ENCODE measurements around the gene KRTAP5-6.
"Not testable (repeated sequence)": the region's sequence is repeated elsewhere in the genome, so short reads cannot be mapped to it uniquely, and the experiment has no call there.

The KRTAP5-6 gene

GRCh38 chr11:1675536-1676228 is 21.3 kb upstream of the KRTAP5-6 start:
- no peaks in the 10 kb centered on the region for H3K36me3 ChIP-seq (ENCODE audit: control insufficient read depth, insufficient read depth, low read length)
- no peaks in the 10 kb centered on the region for H3K4me1 ChIP-seq (ENCODE audit: control insufficient read depth, insufficient read depth, low read length)
- no peaks in the 10 kb centered on the region for H3K27me3 ChIP-seq (ENCODE audit: control insufficient read depth, insufficient read depth, low read length)
- H3K9me3 ChIP-seq (ENCODE audit: control insufficient read depth, insufficient read depth, low read length) = no peaks in the 10 kb centered on the region
- no peak overlapping the region for H3K9ac ChIP-seq (ENCODE audit: low read depth, low read length)
- H3K4me3 ChIP-seq (ENCODE audit: low read depth, low read length) = no peak overlapping the region

- H3K36me3 ChIP-seq (ENCODE audit: control insufficient read depth, insufficient read depth, low read length) = no peaks in the 10 kb centered on the region
These were observed 20.7 kb upstream of the KRTAP5-6 start for GRCh38 chr11:1676229-1676740.

GRCh38 chr11:1679881-1680280 is 17.1 kb upstream of the KRTAP5-6 start:
- Histone ChIP-seq H3K4me1 (ENCODE audit: control insufficient read depth, insufficient read depth, low read length) (no peaks in the 10 kb centered on the region), H3K9me3 (ENCODE audit: control insufficient read depth, insufficient read depth, low read length) (no peaks in the 10 kb centered on the region), H3K27me3 (ENCODE audit: control insufficient read depth, insufficient read depth, low read length) (no peaks in the 10 kb centered on the region), H3K36me3 (ENCODE audit: control insufficient read depth, insufficient read depth, low read length) (no peaks in the 10 kb centered on the region), H3K9ac (ENCODE audit: low read depth, low read length) (no peak overlapping the region), H3K4me3 (ENCODE audit: low read depth, low read length) (no peak overlapping the region)

More at GRCh38 chr11:1676229-1676740, 20.7 kb upstream of the KRTAP5-6 start:
- Histone ChIP-seq H3K9ac (ENCODE audit: low read depth, low read length) (no peak overlapping the region), H3K9me3 (ENCODE audit: control insufficient read depth, insufficient read depth, low read length) (no peaks in the 10 kb centered on the region), H3K4me3 (ENCODE audit: low read depth, low read length) (no peak overlapping the region), H3K27me3 (ENCODE audit: control insufficient read depth, insufficient read depth, low read length) (no peaks in the 10 kb centered on the region), H3K4me1 (ENCODE audit: control insufficient read depth, insufficient read depth, low read length) (no peaks in the 10 kb centered on the region)

- Histone ChIP-seq H3K9ac (ENCODE audit: low read depth, low read length) (no peak overlapping the region), H3K9me3 (ENCODE audit: control insufficient read depth, insufficient read depth, low read length) (no peaks in the 10 kb centered on the region), H3K4me3 (ENCODE audit: low read depth, low read length) (no peak overlapping the region), H3K4me1 (ENCODE audit: control insufficient read depth, insufficient read depth, low read length) (no peaks in the 10 kb centered on the region), H3K27me3 (ENCODE audit: control insufficient read depth, insufficient read depth, low read length) (no peaks in the 10 kb centered on the region), H3K36me3 (ENCODE audit: control insufficient read depth, insufficient read depth, low read length) (no peaks in the 10 kb centered on the region)
These were observed 14.6 kb upstream of the KRTAP5-6 start for GRCh38 chr11:1682225-1682905.

- H3K4me3 ChIP-seq (ENCODE audit: low read depth, low read length) = not testable (repeated sequence)
These were observed 13.8 kb upstream of the KRTAP5-6 start for GRCh38 chr11:1683216-1683615.

GRCh38 chr11:1683904-1684572 is 13.0 kb upstream of the KRTAP5-6 start:
- not testable (repeated sequence) for H3K36me3 ChIP-seq (ENCODE audit: control insufficient read depth, insufficient read depth, low read length); H3K9ac ChIP-seq (ENCODE audit: low read depth, low read length); H3K4me1 ChIP-seq (ENCODE audit: control insufficient read depth, insufficient read depth, low read length); H3K4me3 ChIP-seq (ENCODE audit: low read depth, low read length); H3K9me3 ChIP-seq (ENCODE audit: control insufficient read depth, insufficient read depth, low read length); H3K27me3 ChIP-seq (ENCODE audit: control insufficient read depth, insufficient read depth, low read length)

More at GRCh38 chr11:1683216-1683615, 13.8 kb upstream of the KRTAP5-6 start:
- H3K4me1 ChIP-seq (ENCODE audit: control insufficient read depth, insufficient read depth, low read length); H3K27me3 ChIP-seq (ENCODE audit: control insufficient read depth, insufficient read depth, low read length); H3K9me3 ChIP-seq (ENCODE audit: control insufficient read depth, insufficient read depth, low read length); H3K36me3 ChIP-seq (ENCODE audit: control insufficient read depth, insufficient read depth, low read length); H3K9ac ChIP-seq (ENCODE audit: low read depth, low read length): not testable (repeated sequence)

GRCh38 chr11:1684886-1685874 is 11.8 kb upstream of the KRTAP5-6 start:
- not testable (repeated sequence) for H3K27me3 ChIP-seq (ENCODE audit: control insufficient read depth, insufficient read depth, low read length); H3K9me3 ChIP-seq (ENCODE audit: control insufficient read depth, insufficient read depth, low read length); H3K9ac ChIP-seq (ENCODE audit: low read depth, low read length); H3K4me1 ChIP-seq (ENCODE audit: control insufficient read depth, insufficient read depth, low read length); H3K36me3 ChIP-seq (ENCODE audit: control insufficient read depth, insufficient read depth, low read length); H3K4me3 ChIP-seq (ENCODE audit: low read depth, low read length)

GRCh38 chr11:1686220-1686619 is 10.8 kb upstream of the KRTAP5-6 start:
- not testable (repeated sequence) for H3K4me3 ChIP-seq (ENCODE audit: low read depth, low read length); H3K9ac ChIP-seq (ENCODE audit: low read depth, low read length); H3K4me1 ChIP-seq (ENCODE audit: control insufficient read depth, insufficient read depth, low read length); H3K27me3 ChIP-seq (ENCODE audit: control insufficient read depth, insufficient read depth, low read length); H3K36me3 ChIP-seq (ENCODE audit: control insufficient read depth, insufficient read depth, low read length); H3K9me3 ChIP-seq (ENCODE audit: control insufficient read depth, insufficient read depth, low read length)

GRCh38 chr11:1688336-1688947 is 8.6 kb upstream of the KRTAP5-6 start:
- H3K36me3 ChIP-seq (ENCODE audit: control insufficient read depth, insufficient read depth, low read length); H3K9me3 ChIP-seq (ENCODE audit: control insufficient read depth, insufficient read depth, low read length); H3K4me1 ChIP-seq (ENCODE audit: control insufficient read depth, insufficient read depth, low read length); H3K4me3 ChIP-seq (ENCODE audit: low read depth, low read length); H3K9ac ChIP-seq (ENCODE audit: low read depth, low read length); H3K27me3 ChIP-seq (ENCODE audit: control insufficient read depth, insufficient read depth, low read length): not testable (repeated sequence)

- H3K4me1 ChIP-seq (ENCODE audit: control insufficient read depth, insufficient read depth, low read length); H3K27me3 ChIP-seq (ENCODE audit: control insufficient read depth, insufficient read depth, low read length); H3K4me3 ChIP-seq (ENCODE audit: low read depth, low read length); H3K9ac ChIP-seq (ENCODE audit: low read depth, low read length); H3K9me3 ChIP-seq (ENCODE audit: control insufficient read depth, insufficient read depth, low read length); H3K36me3 ChIP-seq (ENCODE audit: control insufficient read depth, insufficient read depth, low read length): not testable (repeated sequence)
These were observed 7.5 kb upstream of the KRTAP5-6 start for GRCh38 chr11:1689250-1690166.

Data from iPS-15b (cell line).